Progenitor cell of endocrine pancreas (in vitro differentiated cells): ENCODE data around the gene CCDC40. TPM values are rescaled to one million over a fixed set of nuclear protein-coding genes. Genes with fewer than 3 reads are reported as not detected.

Experiments used
- DNase-seq: peaks from one replicate; pipeline ENCODE4 v3.0.0; 2021; ENCODE audit warnings: low spot score; ENCODE audit not compliant: unreplicated experiment
- H3K27ac Mint-ChIP-seq: 2 replicates; pipeline ENCODE4 v1.8.0; 2021; ENCODE audit warnings: mild to moderate bottlenecking, moderate library complexity, mixed read lengths
- H3K27me3 Mint-ChIP-seq: 2 replicates; pipeline ENCODE4 v1.8.0; 2021; ENCODE audit warnings: mixed read lengths
- H3K36me3 Mint-ChIP-seq: 2 replicates; pipeline ENCODE4 v1.8.0; 2022; ENCODE audit warnings: mixed read lengths; ENCODE audit not compliant: insufficient read depth
- H3K4me1 Mint-ChIP-seq: 2 replicates; pipeline ENCODE4 v1.8.0; 2021; ENCODE audit warnings: low read depth, mixed read lengths
- H3K4me3 Mint-ChIP-seq: 2 replicates; pipeline ENCODE4 v1.8.0; 2021; ENCODE audit warnings: low read depth, mild to moderate bottlenecking, moderate library complexity, mixed read lengths
- H3K9me3 Mint-ChIP-seq: 2 replicates; pipeline ENCODE4 v1.8.0; 2021; ENCODE audit warnings: low read depth, mixed read lengths
- total RNA-seq: library from RNA; stranded (reverse); gene quantifications from 2 replicates; pipeline ENCODE4 v1.2.1, GENCODE V29; 2021
- TF ChIP-seq, protein P1 (sequence below): fragments of 200-600 bp; sonication (generic); IDR thresholded peaks from one replicate; pipeline ENCODE4 v1.5.0; 2021; ENCODE audit warnings: antibody characterized with exemption, mild to moderate bottlenecking; ENCODE audit not compliant: unreplicated experiment

CCDC40 gene
- total RNA-seq, 1 donor from 2014 or later = 26.9 TPM

DNA sequence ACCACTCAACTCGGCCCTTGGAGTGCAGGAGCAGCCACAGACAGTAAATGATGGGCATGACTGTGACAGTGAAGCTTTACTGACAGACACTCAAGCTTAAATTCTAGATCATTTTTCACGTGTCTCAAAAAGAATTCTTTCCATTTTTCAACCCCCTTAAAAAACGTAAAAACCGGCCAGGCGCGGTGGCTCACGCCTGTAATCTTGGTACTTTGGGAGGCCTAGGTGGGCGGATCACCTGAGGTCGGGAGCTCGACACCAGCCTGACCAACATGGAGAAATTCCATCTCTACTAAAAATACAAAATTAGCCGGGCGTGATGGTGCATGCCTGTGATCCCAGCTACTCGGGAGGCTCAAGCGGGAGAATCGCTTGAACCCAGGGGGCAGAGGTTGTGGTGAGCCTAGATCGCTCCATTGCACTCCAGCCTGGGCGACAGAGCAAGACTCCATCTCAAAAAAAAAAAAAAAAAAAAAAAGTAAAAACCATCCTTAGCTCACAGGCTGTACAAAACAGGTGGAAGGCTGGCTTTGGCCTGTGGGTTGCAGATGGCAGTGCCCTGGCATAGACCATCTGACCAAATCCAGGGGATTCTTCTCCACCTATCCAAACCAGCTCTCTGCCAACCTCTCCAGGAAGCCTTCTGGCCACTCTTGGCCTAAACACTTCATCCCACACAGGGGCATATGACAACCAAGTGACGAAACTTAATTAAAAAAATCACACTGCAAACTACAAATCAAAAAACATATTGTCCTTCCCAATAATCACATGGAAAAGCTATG lies 19.0 kb upstream of the CCDC40 start:
- H3K27ac Mint-ChIP-seq = no peak overlapping the region
- DNase-seq = no peak
- no peaks in the 10 kb centered on the region for H3K9me3 Mint-ChIP-seq
- TF ChIP-seq, protein P1, sequence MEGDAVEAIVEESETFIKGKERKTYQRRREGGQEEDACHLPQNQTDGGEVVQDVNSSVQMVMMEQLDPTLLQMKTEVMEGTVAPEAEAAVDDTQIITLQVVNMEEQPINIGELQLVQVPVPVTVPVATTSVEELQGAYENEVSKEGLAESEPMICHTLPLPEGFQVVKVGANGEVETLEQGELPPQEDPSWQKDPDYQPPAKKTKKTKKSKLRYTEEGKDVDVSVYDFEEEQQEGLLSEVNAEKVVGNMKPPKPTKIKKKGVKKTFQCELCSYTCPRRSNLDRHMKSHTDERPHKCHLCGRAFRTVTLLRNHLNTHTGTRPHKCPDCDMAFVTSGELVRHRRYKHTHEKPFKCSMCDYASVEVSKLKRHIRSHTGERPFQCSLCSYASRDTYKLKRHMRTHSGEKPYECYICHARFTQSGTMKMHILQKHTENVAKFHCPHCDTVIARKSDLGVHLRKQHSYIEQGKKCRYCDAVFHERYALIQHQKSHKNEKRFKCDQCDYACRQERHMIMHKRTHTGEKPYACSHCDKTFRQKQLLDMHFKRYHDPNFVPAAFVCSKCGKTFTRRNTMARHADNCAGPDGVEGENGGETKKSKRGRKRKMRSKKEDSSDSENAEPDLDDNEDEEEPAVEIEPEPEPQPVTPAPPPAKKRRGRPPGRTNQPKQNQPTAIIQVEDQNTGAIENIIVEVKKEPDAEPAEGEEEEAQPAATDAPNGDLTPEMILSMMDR = no peak
- no peaks in the 10 kb centered on the region for H3K27me3 Mint-ChIP-seq
- peaks cover 4% of the 10 kb centered on the region for H3K4me1 Mint-ChIP-seq
- no peak overlapping the region for H3K4me3 Mint-ChIP-seq
- H3K36me3 Mint-ChIP-seq = peaks cover 10% of the 10 kb centered on the region

DNA sequence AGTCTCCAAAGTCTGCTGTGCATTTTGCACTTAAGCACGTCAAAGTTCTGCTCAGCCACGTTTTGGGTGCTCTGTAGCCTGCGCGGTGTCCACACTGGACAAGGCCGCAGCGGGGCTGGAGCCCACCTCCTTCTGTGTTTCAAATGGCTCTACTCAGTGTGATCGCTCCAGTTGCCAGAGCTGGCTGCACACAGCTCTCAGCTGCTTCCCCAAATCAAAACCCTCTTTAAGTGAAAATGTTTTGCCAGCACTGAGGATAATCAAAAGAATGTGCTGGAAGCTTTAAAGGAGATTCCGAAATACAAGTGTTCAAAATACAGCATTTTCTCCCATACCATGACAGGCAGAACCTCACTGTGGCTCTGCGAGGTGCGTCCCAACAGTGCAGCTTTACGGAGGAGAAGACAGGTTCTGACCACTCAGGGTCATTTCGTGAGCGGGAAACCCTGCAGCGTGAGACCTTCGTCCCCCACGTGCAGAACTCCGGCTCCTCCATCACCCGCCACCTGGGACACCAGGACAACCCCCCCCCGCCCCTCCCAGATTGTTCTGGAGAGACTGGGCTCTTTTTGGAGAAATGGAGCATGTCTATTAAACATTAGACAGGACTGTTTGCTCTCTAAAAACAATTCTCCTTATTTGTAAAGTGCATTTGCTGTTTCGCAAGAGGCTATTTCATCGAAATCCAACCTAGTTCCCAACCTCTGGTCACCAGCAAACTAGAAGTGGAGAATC lies 17.4 kb upstream of the CCDC40 start:
- no peak for DNase-seq
- no peak overlapping the region for H3K27ac Mint-ChIP-seq
- TF ChIP-seq, protein P1 = no peak
- H3K27me3 Mint-ChIP-seq = no peaks in the 10 kb centered on the region
- no peak overlapping the region for H3K4me3 Mint-ChIP-seq
- peaks cover 13% of the 10 kb centered on the region for H3K36me3 Mint-ChIP-seq
- H3K9me3 Mint-ChIP-seq = no peaks in the 10 kb centered on the region
- peaks cover 4% of the 10 kb centered on the region for H3K4me1 Mint-ChIP-seq

DNA sequence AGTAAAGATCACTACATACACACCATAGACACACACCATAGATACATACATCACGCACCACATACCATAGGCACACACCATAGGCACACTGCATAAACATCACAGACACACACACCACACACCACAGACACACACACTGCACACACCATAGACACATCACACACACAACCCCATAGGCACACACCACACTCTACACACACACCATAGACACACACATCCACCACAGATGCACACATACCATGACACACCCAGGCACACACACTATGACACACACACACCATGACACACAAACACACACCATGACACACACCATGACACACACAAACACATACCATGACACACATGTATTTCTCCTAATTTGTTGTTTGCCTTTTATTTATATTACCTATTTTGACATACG lies 14.8 kb upstream of the CCDC40 start:
- DNase-seq = no peak
- H3K9me3 Mint-ChIP-seq = no peaks in the 10 kb centered on the region
- peaks cover 8% of the 10 kb centered on the region for H3K36me3 Mint-ChIP-seq
- no peaks in the 10 kb centered on the region for H3K27me3 Mint-ChIP-seq
- TF ChIP-seq, protein P1 = no peak
- H3K27ac Mint-ChIP-seq = no peak overlapping the region
- peaks cover 6% of the 10 kb centered on the region for H3K4me1 Mint-ChIP-seq
- no peak overlapping the region for H3K4me3 Mint-ChIP-seq

DNA sequence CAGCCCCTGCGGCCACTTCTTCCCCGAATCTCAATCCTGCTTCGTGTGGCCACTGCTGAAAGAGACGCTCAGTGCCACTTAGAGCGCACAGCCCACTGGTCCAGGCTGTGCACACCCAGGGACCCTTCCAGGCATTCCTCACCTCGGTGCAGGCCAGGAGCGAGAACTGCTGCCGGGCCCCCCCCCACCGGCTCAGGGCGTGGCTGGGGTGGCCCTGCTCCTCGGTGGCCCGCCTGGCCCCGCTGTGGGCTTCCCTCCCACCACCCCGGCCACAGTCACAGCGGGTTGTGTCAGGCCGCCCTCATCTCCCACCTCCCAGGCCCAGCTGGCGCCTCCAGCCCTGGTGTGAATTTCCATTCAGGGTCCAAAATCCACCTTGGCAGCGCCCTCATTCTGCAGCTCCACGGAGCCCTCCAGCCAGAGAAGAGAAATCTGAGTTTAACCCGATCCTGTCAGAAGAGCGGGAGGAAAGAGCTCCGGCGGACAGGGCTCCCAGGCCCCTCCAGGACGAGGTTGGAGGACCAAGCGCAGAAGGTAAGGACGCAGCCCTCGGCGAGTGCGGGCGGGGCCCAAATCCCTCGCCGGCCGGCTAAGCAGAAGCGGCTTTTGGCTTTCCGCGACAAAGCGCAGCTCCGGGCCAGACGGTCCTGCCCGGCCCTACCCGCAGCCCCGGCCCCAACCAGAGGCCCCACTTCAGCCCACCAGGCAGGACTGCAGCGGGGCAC lies 12.8 kb upstream of the CCDC40 start:
- Mint-ChIP-seq H3K4me3 (no peak overlapping the region), H3K27ac (no peak overlapping the region), H3K36me3 (peaks cover 5% of the 10 kb centered on the region), H3K27me3 (no peaks in the 10 kb centered on the region), H3K9me3 (no peaks in the 10 kb centered on the region), H3K4me1 (peaks cover 6% of the 10 kb centered on the region)
- TF ChIP-seq, protein P1 = no peak
- DNase-seq = no peak

DNA sequence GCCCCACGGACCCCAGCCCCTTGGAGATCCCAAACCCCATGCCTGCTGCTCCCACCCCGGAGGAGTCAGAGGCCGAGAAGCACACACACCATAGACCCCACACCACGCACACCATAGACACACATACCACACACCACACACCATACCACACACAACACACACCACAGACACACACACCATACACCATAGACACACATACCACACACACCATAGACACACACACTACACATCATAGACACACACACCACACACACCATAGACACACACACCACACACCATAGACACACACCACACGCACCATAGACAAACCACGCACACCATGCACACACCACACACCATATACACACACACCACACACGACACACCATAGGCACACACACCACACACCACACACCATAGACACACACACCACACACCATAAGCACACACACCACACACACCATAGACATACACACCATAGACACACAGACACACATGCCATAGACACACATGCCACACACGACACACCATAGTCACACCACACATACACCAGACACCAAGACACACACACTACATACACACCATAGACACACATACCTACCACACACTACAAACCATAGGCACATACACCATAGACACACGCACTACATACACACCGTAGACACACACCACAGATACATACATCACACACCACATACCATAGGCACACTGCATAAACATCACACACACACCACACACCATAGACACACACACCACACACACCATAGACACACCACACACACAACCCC lies 12.1 kb upstream of the CCDC40 start:
- Mint-ChIP-seq H3K27me3 (no peaks in the 10 kb centered on the region), H3K27ac (no peak overlapping the region), H3K4me3 (no peak overlapping the region), H3K36me3 (peaks cover 5% of the 10 kb centered on the region), H3K4me1 (peaks cover 10% of the 10 kb centered on the region), H3K9me3 (no peaks in the 10 kb centered on the region)
- TF ChIP-seq, protein P1 = no peak
- DNase-seq = no peak
